Colonic mucosa (tissue), 4 donors: ENCODE measurements around the gene ITPR3. TPM values are rescaled to one million over a fixed set of nuclear protein-coding genes. Genes with fewer than 3 reads are reported as not detected.

Source experiments
- DNase-seq: peaks from one replicate; pipeline ENCODE4 v3.0.0-alpha.2; 2020
- H3K27ac ChIP-seq: fragments of 200-600 bp; one replicate; pipeline ENCODE4 v1.8.0; 2021
- H3K27me3 ChIP-seq: fragments of 200-600 bp; one replicate; pipeline ENCODE4 v1.8.0; 2021
- H3K36me3 ChIP-seq: fragments of 200-600 bp; one replicate; pipeline ENCODE4 v1.8.0; 2021
- H3K4me1 ChIP-seq: fragments of 200-600 bp; one replicate; pipeline ENCODE4 v1.8.0; 2021; ENCODE audit warnings: mild to moderate bottlenecking
- H3K4me3 ChIP-seq: fragments of 200-600 bp; one replicate; pipeline ENCODE4 v1.8.0; 2021
- H3K9ac ChIP-seq, 2 donors: one replicate each; pipeline ENCODE4 v1.7.0; 2013; ENCODE audit warnings: control low read depth in 2 of 2, low read depth in 2 of 2, low read length in 2 of 2
- H3K9me3 ChIP-seq: fragments of 200-600 bp; one replicate; pipeline ENCODE4 v1.8.0; 2021
- CTCF ChIP-seq: fragments of 200-600 bp; IDR thresholded peaks from one replicate; pipeline ENCODE4 v1.8.0; 2022; ENCODE audit warnings: antibody characterized with exemption, mild to moderate bottlenecking
- intact Hi-C: fragments of 100-400 bp; cut with DNase I; formaldehyde crosslinking; loops from one replicate; pipeline ENCODE4 v1.14.1; 2022
- total RNA-seq, 2 donors: library from RNA; stranded (reverse); fragmentation: NEBNext Ultra II Directional in 1 of 2; extraction: Animal tissue kit (Norgen Biotek cat#: 25700) in 1 of 2; gene quantifications; one replicate each; pipeline ENCODE4 v1.2.1, GENCODE V29; 2021
- donor health status: healthy.
- donor health status: DM: no; HTN: no; CAD: no.
- donor health status: DM: no; HTN: no; CAD: no.

The ITPR3 gene
- total RNA-seq, 2 donors from 2014 or later: 86.2 to 119 TPM

DNA sequence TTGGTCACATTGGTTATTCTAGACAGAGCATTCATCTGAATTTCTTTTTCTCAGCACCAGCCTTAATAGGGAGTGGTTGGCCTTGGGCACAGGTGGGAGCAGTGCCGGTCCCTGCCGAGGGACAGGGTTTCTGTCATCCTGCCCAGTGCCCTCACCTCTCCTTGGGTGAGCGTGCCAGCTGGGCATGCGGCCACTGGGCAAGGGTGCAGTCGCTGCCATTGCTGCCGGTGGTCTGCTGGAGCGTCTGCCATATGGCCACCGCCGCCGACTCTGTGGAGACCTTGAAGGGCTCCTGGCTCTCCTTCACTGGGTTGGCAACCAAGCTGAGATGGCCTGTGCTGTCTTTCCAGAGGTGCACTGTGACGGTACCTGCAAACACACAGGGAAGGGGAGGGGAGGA lies 106.8 kb downstream of the ITPR3 start:
- Histone ChIP-seq H3K9me3 (no peaks in the 10 kb centered on the region), H3K9ac (no peak overlapping the region), H3K4me1 (no peaks in the 10 kb centered on the region), H3K4me3 (no peak overlapping the region), H3K27me3 (no peaks in the 10 kb centered on the region), H3K27ac (no peak overlapping the region), H3K36me3 (no peaks in the 10 kb centered on the region)
- intact Hi-C loops: no loop called here
- no peak for DNase-seq
- no peak for TF ChIP-seq CTCF

- no peak overlapping the region for H3K4me3 ChIP-seq
- no peaks in the 10 kb centered on the region for H3K27me3 ChIP-seq
- DNase-seq: no peak
- TF ChIP-seq CTCF: no peak
- no peaks in the 10 kb centered on the region for H3K36me3 ChIP-seq
- H3K27ac ChIP-seq: no peak overlapping the region
- intact Hi-C loops: no loop called here
- H3K9ac ChIP-seq: no peak overlapping the region
- H3K4me1 ChIP-seq: no peaks in the 10 kb centered on the region
- no peaks in the 10 kb centered on the region for H3K9me3 ChIP-seq
Observed at GRCh38 chr6:33728438-33728837, 107.3 kb downstream of the ITPR3 start.

- Histone ChIP-seq H3K9ac (no peak overlapping the region), H3K36me3 (no peaks in the 10 kb centered on the region), H3K27ac (no peak overlapping the region), H3K4me3 (no peak overlapping the region), H3K9me3 (no peaks in the 10 kb centered on the region), H3K4me1 (no peaks in the 10 kb centered on the region), H3K27me3 (no peaks in the 10 kb centered on the region)
- intact Hi-C loops: no loop called here
- DNase-seq: no peak
- TF ChIP-seq CTCF: no peak
Observed at GRCh38 chr6:33729059-33729458, 107.9 kb downstream of the ITPR3 start.

- H3K4me1 ChIP-seq: no peaks in the 10 kb centered on the region
- H3K27ac ChIP-seq: no peak overlapping the region
- H3K9ac ChIP-seq: no peak overlapping the region
Observed at GRCh38 chr6:33730611-33731010, 109.5 kb downstream of the ITPR3 start.

GRCh38 chr6:33731035-33731434 lies 109.9 kb downstream of the ITPR3 start:
- Histone ChIP-seq H3K36me3 (no peaks in the 10 kb centered on the region), H3K27me3 (no peaks in the 10 kb centered on the region), H3K9ac (no peak overlapping the region), H3K27ac (no peak overlapping the region), H3K4me3 (no peak overlapping the region), H3K9me3 (no peaks in the 10 kb centered on the region), H3K4me1 (no peaks in the 10 kb centered on the region)
- intact Hi-C loops: no loop called here
- no peak for TF ChIP-seq CTCF
- DNase-seq: no peak

More at GRCh38 chr6:33730611-33731010, 109.5 kb downstream of the ITPR3 start:
- Histone ChIP-seq H3K9me3 (no peaks in the 10 kb centered on the region), H3K27me3 (no peaks in the 10 kb centered on the region), H3K4me3 (no peak overlapping the region), H3K36me3 (no peaks in the 10 kb centered on the region)
- intact Hi-C loops: no loop called here
- no peak for TF ChIP-seq CTCF
- DNase-seq: no peak
